ENCODE measurements around the gene LYZL6. TPM values are rescaled to one million over a fixed set of nuclear protein-coding genes. Genes with fewer than 3 reads are reported as not detected.

LYZL6 gene
- total RNA-seq, 1 donor from 2014 or later, result not detected

- Mint-ChIP-seq H3K9me3 (ENCODE audit: unreplicated experiment) (no peaks in the 10 kb centered on the region), H3K27me3 (ENCODE audit: unreplicated experiment) (peaks cover 3% of the 10 kb centered on the region), H3K4me3 (ENCODE audit: unreplicated experiment) (no peak overlapping the region), H3K36me3 (ENCODE audit: unreplicated experiment) (no peaks in the 10 kb centered on the region), H3K27ac (ENCODE audit: unreplicated experiment) (no peak overlapping the region), H3K4me1 (ENCODE audit: low read depth, unreplicated experiment) (peaks cover 4% of the 10 kb centered on the region)
- no peak for DNase-seq
- no peak for TF ChIP-seq CTCF (IDR thresholded peaks at IDR 0.05; ENCODE audit: partially characterized antibody, unreplicated experiment)
Measured at GRCh38 chr17:35891269-35891668, 52.2 kb downstream of the LYZL6 start.

- Mint-ChIP-seq H3K9me3 (ENCODE audit: unreplicated experiment) (no peaks in the 10 kb centered on the region), H3K27ac (ENCODE audit: unreplicated experiment) (no peak overlapping the region), H3K4me3 (ENCODE audit: unreplicated experiment) (no peak overlapping the region), H3K4me1 (ENCODE audit: low read depth, unreplicated experiment) (peaks cover 4% of the 10 kb centered on the region), H3K36me3 (ENCODE audit: unreplicated experiment) (no peaks in the 10 kb centered on the region), H3K27me3 (ENCODE audit: unreplicated experiment) (peaks cover 3% of the 10 kb centered on the region)
- DNase-seq, result no peak
- TF ChIP-seq CTCF (IDR thresholded peaks at IDR 0.05; ENCODE audit: partially characterized antibody, unreplicated experiment), result no peak
Measured at GRCh38 chr17:35890774-35891155, 52.7 kb downstream of the LYZL6 start.

- TF ChIP-seq CTCF (IDR thresholded peaks at IDR 0.05; ENCODE audit: partially characterized antibody, unreplicated experiment), result no peak
- Mint-ChIP-seq H3K4me1 (ENCODE audit: low read depth, unreplicated experiment) (peaks cover 4% of the 10 kb centered on the region), H3K4me3 (ENCODE audit: unreplicated experiment) (no peak overlapping the region), H3K27me3 (ENCODE audit: unreplicated experiment) (peaks cover 3% of the 10 kb centered on the region), H3K27ac (ENCODE audit: unreplicated experiment) (no peak overlapping the region), H3K9me3 (ENCODE audit: unreplicated experiment) (no peaks in the 10 kb centered on the region), H3K36me3 (ENCODE audit: unreplicated experiment) (no peaks in the 10 kb centered on the region)
- no peak for DNase-seq
Measured at GRCh38 chr17:35889818-35890773, 53.4 kb downstream of the LYZL6 start.

GRCh38 chr17:35889241-35889640, 54.3 kb downstream of the LYZL6 start:
- no peak for DNase-seq
- Mint-ChIP-seq H3K4me1 (ENCODE audit: low read depth, unreplicated experiment) (peaks cover 4% of the 10 kb centered on the region), H3K9me3 (ENCODE audit: unreplicated experiment) (no peaks in the 10 kb centered on the region), H3K27me3 (ENCODE audit: unreplicated experiment) (peaks cover 3% of the 10 kb centered on the region), H3K4me3 (ENCODE audit: unreplicated experiment) (no peak overlapping the region), H3K36me3 (ENCODE audit: unreplicated experiment) (no peaks in the 10 kb centered on the region), H3K27ac (ENCODE audit: unreplicated experiment) (no peak overlapping the region)
- no peak for TF ChIP-seq CTCF (IDR thresholded peaks at IDR 0.05; ENCODE audit: partially characterized antibody, unreplicated experiment)

Other genes starting within 250 kb of the LYZL6 start
- 3.3 TPM for gene RASL10B, start 212.1 kb downstream of the LYZL6 start, total RNA-seq (ENCODE audit: unreplicated experiment)
- gene GAS2L2, start 190.5 kb downstream of the LYZL6 start, total RNA-seq (ENCODE audit: unreplicated experiment), result 0.27 TPM
- gene C17orf50, start 182.8 kb downstream of the LYZL6 start, total RNA-seq (ENCODE audit: unreplicated experiment), result not detected
- gene MMP28, start 148.1 kb downstream of the LYZL6 start, total RNA-seq (ENCODE audit: unreplicated experiment), result 0.49 TPM
- 180 TPM for gene TAF15, start 134.2 kb downstream of the LYZL6 start, total RNA-seq (ENCODE audit: unreplicated experiment)
- gene HEATR9, start 74.8 kb downstream of the LYZL6 start, total RNA-seq (ENCODE audit: unreplicated experiment), result not detected
- not detected for gene CCL5, start 63.4 kb downstream of the LYZL6 start, total RNA-seq (ENCODE audit: unreplicated experiment)
- not detected for gene RDM1, start 12.9 kb downstream of the LYZL6 start, total RNA-seq (ENCODE audit: unreplicated experiment)
- gene CCL16, start 37.8 kb upstream of the LYZL6 start, total RNA-seq (ENCODE audit: unreplicated experiment), result not detected
- gene CCL14, start 43.0 kb upstream of the LYZL6 start, total RNA-seq (ENCODE audit: unreplicated experiment), result not detected
- not detected for gene CCL15, start 57.8 kb upstream of the LYZL6 start, total RNA-seq (ENCODE audit: unreplicated experiment)
- not detected for gene CCL23, start 74.3 kb upstream of the LYZL6 start, total RNA-seq (ENCODE audit: unreplicated experiment)
- gene CCL18, start 120.6 kb upstream of the LYZL6 start, total RNA-seq (ENCODE audit: unreplicated experiment), result not detected
- gene CCL3, start 146.4 kb upstream of the LYZL6 start, total RNA-seq (ENCODE audit: unreplicated experiment), result not detected
- gene CCL4, start 160.1 kb upstream of the LYZL6 start, total RNA-seq (ENCODE audit: unreplicated experiment), result not detected
- gene TBC1D3B, start 232.9 kb upstream of the LYZL6 start, total RNA-seq (ENCODE audit: unreplicated experiment), result 37.3 TPM